Panc1 (cell line): Measurements from ENCODE around the gene FOXN1.

Experiments used
- POLR2AphosphoS5 ChIP-seq: IDR thresholded peaks from 2 replicates; pipeline ENCODE4 v1.6.1; 2012; ENCODE audit warnings: mild to moderate bottlenecking, low read depth, low read length, moderate library complexity
- SIN3A ChIP-seq: IDR thresholded peaks from 2 replicates; pipeline ENCODE4 v1.6.1; 2012; ENCODE audit warnings: low read depth, mild to moderate bottlenecking, low read length, moderate library complexity, borderline replicate concordance; ENCODE audit not compliant: insufficient read depth
- TF ChIP-seq, protein P1 (sequence below): fragments of 450-650 bp; IDR thresholded peaks from 2 replicates; pipeline ENCODE4 v1.5.1; 2017; ENCODE audit warnings: mild to moderate bottlenecking
- TF ChIP-seq, protein P2 (sequence below), 2 experiments: IDR thresholded peaks; 2 replicates each; pipeline ENCODE4 v1.6.1; 2011 to 2012; ENCODE audit warnings: low read depth in 2 of 2, control low read depth in 1 of 2, low read length in 1 of 2, mild to moderate bottlenecking in 1 of 2, moderate library complexity in 1 of 2; ENCODE audit not compliant: insufficient read depth in 1 of 2

DNA sequence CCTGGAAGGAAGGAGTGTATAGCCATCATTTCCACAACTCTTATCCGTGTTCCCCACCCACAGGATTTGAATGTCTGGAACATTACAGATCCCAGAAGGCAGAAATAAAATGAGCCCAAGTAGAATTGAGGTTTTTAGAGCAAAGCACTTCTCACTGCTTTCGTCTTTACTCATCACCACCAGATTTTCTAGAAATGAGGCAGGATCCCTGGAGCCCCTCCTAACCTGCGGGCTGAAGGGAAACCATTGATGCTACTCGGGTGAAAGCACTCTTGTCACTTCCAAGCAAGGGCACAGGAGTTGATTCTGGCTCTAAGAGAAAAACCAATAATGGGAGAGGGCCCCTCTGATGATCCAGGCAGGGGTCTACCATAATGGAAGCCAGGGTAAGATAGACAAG lies 73.4 kb downstream of the FOXN1 start:
- TF ChIP-seq POLR2AphosphoS5 (no peak), SIN3A (no peak)
- TF ChIP-seq, protein P1, sequence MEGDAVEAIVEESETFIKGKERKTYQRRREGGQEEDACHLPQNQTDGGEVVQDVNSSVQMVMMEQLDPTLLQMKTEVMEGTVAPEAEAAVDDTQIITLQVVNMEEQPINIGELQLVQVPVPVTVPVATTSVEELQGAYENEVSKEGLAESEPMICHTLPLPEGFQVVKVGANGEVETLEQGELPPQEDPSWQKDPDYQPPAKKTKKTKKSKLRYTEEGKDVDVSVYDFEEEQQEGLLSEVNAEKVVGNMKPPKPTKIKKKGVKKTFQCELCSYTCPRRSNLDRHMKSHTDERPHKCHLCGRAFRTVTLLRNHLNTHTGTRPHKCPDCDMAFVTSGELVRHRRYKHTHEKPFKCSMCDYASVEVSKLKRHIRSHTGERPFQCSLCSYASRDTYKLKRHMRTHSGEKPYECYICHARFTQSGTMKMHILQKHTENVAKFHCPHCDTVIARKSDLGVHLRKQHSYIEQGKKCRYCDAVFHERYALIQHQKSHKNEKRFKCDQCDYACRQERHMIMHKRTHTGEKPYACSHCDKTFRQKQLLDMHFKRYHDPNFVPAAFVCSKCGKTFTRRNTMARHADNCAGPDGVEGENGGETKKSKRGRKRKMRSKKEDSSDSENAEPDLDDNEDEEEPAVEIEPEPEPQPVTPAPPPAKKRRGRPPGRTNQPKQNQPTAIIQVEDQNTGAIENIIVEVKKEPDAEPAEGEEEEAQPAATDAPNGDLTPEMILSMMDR, result no peak
- TF ChIP-seq, protein P2, sequence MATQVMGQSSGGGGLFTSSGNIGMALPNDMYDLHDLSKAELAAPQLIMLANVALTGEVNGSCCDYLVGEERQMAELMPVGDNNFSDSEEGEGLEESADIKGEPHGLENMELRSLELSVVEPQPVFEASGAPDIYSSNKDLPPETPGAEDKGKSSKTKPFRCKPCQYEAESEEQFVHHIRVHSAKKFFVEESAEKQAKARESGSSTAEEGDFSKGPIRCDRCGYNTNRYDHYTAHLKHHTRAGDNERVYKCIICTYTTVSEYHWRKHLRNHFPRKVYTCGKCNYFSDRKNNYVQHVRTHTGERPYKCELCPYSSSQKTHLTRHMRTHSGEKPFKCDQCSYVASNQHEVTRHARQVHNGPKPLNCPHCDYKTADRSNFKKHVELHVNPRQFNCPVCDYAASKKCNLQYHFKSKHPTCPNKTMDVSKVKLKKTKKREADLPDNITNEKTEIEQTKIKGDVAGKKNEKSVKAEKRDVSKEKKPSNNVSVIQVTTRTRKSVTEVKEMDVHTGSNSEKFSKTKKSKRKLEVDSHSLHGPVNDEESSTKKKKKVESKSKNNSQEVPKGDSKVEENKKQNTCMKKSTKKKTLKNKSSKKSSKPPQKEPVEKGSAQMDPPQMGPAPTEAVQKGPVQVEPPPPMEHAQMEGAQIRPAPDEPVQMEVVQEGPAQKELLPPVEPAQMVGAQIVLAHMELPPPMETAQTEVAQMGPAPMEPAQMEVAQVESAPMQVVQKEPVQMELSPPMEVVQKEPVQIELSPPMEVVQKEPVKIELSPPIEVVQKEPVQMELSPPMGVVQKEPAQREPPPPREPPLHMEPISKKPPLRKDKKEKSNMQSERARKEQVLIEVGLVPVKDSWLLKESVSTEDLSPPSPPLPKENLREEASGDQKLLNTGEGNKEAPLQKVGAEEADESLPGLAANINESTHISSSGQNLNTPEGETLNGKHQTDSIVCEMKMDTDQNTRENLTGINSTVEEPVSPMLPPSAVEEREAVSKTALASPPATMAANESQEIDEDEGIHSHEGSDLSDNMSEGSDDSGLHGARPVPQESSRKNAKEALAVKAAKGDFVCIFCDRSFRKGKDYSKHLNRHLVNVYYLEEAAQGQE (IDR thresholded peaks at IDR 0.05; ENCODE audit: insufficient read depth in 1 of 2, low read depth in 2 of 2, low read length in 1 of 2), result no peak
